Measurements from ENCODE around the gene RAB8A.
A peak's percentile ranks its signal among the peaks of the same experiment; 100 is the strongest.

The RAB8A gene

GRCh38 chr19:16111160-16111908, at the start of gene RAB8A:
Gene RAB8A (plus strand): TSS chr19:16111889. CDS start chr19:16111902, 13 bp downstream.
- peak; percentile 97 for DNase-seq (ENCODE audit: extremely low spot score)
- ChIA-PET POLR2A (interaction anchor here (0.6 to 1.8 kb wide), 9 partner anchors 11 to 73 kb away, joined by 3 to 11 read pairs (median 5); partner anchors contain the start of genes FAM32A and TPM4), CTCF (interaction anchor here (0.6 to 0.7 kb wide), 2 partner anchors 66 to 1034 kb away, joined by 3 read pairs; no protein-coding TSS in a partner anchor)
- TF ChIP-seq PKNOX1 (IDR thresholded peaks at IDR 0.05) = peak; percentile 99
- TF ChIP-seq FOXM1 (IDR thresholded peaks at IDR 0.05; ENCODE audit: borderline replicate concordance) = peak; percentile 80; the same call in 1 of the 2 replicates
- TF ChIP-seq SP1 (IDR thresholded peaks at IDR 0.05) = no peak
- 0 out of 2 replicates have a peak, but pooled peaks have one; percentile 94 for TF ChIP-seq HDGF (IDR thresholded peaks at IDR 0.05; ENCODE audit: borderline replicate concordance)
- TF ChIP-seq ZNF384 (IDR thresholded peaks at IDR 0.05) = no peak
- peak; percentile 72 for TF ChIP-seq ELF4 (IDR thresholded peaks at IDR 0.05)
- peak; percentile 97 for TF ChIP-seq L3MBTL2 (conservative IDR thresholded peaks at IDR 0.05)

GRCh38 chr19:16061943-16062342, 49.7 kb upstream of the RAB8A start:
- ChIA-PET CTCF (interaction anchor here (0.7 to 1.3 kb wide), 3 partner anchors 10 to 15 kb away, joined by 4 to 5 read pairs (median 5); partner anchors contain the start of gene TPM4), POLR2A (no interaction called here)
- DNase-seq (ENCODE audit: extremely low spot score) = no peak
- TF ChIP-seq ZNF384 (IDR thresholded peaks at IDR 0.05) (no peak), HDGF (IDR thresholded peaks at IDR 0.05; ENCODE audit: borderline replicate concordance) (no peak), PKNOX1 (IDR thresholded peaks at IDR 0.05) (no peak), SP1 (IDR thresholded peaks at IDR 0.05) (no peak), ARNT (IDR thresholded peaks at IDR 0.05) (no peak), TARDBP (IDR thresholded peaks at IDR 0.05) (no peak), NFRKB (IDR thresholded peaks at IDR 0.05) (no peak), L3MBTL2 (conservative IDR thresholded peaks at IDR 0.05) (no peak), ELF4 (IDR thresholded peaks at IDR 0.05) (no peak), FOXM1 (IDR thresholded peaks at IDR 0.05; ENCODE audit: borderline replicate concordance) (no peak)

- ChIA-PET POLR2A (no interaction called here), CTCF (interaction anchor here (0.6 to 1.3 kb wide), 5 partner anchors 9 to 14 kb away, joined by 3 to 5 read pairs (median 5); partner anchors contain the start of gene TPM4)
- DNase-seq (ENCODE audit: extremely low spot score) = peak; percentile 70
- TF ChIP-seq ZNF384 (IDR thresholded peaks at IDR 0.05) = no peak
- TF ChIP-seq ELF4 (IDR thresholded peaks at IDR 0.05) = no peak
- no peak for TF ChIP-seq SUZ12 (IDR thresholded peaks at IDR 0.05)
- TF ChIP-seq FOXM1 (IDR thresholded peaks at IDR 0.05; ENCODE audit: borderline replicate concordance) = no peak
- no peak for TF ChIP-seq CTBP1 (IDR thresholded peaks at IDR 0.05; ENCODE audit: borderline replicate concordance)
- no peak for TF ChIP-seq HDGF (IDR thresholded peaks at IDR 0.05; ENCODE audit: borderline replicate concordance)
- no peak for TF ChIP-seq FOXK2 (IDR thresholded peaks at IDR 0.05)
- no peak for TF ChIP-seq TARDBP (IDR thresholded peaks at IDR 0.05)
- no peak for TF ChIP-seq BHLHE40 (IDR thresholded peaks at IDR 0.05; ENCODE audit: borderline replicate concordance)
Measured at GRCh38 chr19:16062789-16063188, 48.9 kb upstream of the RAB8A start.

GRCh38 chr19:16064209-16064889, 47.3 kb upstream of the RAB8A start:
- ChIA-PET POLR2A (interaction anchor here (1.0 kb wide), 2 partner anchors 10 to 12 kb away, joined by 3 read pairs; partner anchors contain the start of gene TPM4), CTCF (interaction anchor here (0.6 kb wide), 1 partner anchor 428 kb away, joined by 4 read pairs; no protein-coding TSS in a partner anchor)
- no peak for TF ChIP-seq NFRKB (IDR thresholded peaks at IDR 0.05)
- TF ChIP-seq FOXM1 (IDR thresholded peaks at IDR 0.05; ENCODE audit: borderline replicate concordance) = no peak
- no peak for TF ChIP-seq FOXA1 (IDR thresholded peaks at IDR 0.05)
- TF ChIP-seq BHLHE40 (IDR thresholded peaks at IDR 0.05; ENCODE audit: borderline replicate concordance) = no peak
- no peak for TF ChIP-seq CTBP1 (IDR thresholded peaks at IDR 0.05; ENCODE audit: borderline replicate concordance)
- no peak for TF ChIP-seq ARNT (IDR thresholded peaks at IDR 0.05)
- no peak for TF ChIP-seq SP1 (IDR thresholded peaks at IDR 0.05)
- TF ChIP-seq SUZ12 (IDR thresholded peaks at IDR 0.05) = no peak
- TF ChIP-seq FOXK2 (IDR thresholded peaks at IDR 0.05) = no peak
- TF ChIP-seq L3MBTL2 (conservative IDR thresholded peaks at IDR 0.05) = no peak
- TF ChIP-seq ZNF384 (IDR thresholded peaks at IDR 0.05) = no peak
- TF ChIP-seq ELF4 (IDR thresholded peaks at IDR 0.05) = no peak
- TF ChIP-seq LEF1 (IDR thresholded peaks at IDR 0.05; ENCODE audit: borderline replicate concordance) = no peak
- TF ChIP-seq TARDBP (IDR thresholded peaks at IDR 0.05) = no peak
- no peak for DNase-seq (ENCODE audit: extremely low spot score)

- DNase-seq (ENCODE audit: extremely low spot score) = no peak
Measured at GRCh38 chr19:16066611-16067104, 45.0 kb upstream of the RAB8A start.

More at GRCh38 chr19:16066611-16067104, 45.0 kb upstream of the RAB8A start:
- no peak for TF ChIP-seq L3MBTL2 (conservative IDR thresholded peaks at IDR 0.05)
- no peak for TF ChIP-seq PKNOX1 (IDR thresholded peaks at IDR 0.05)
- ChIA-PET POLR2A (no interaction called here), CTCF (no interaction called here)

All from HEK293T (cell line).